IMR-90 (cell line): Measurements from ENCODE around the gene CSTB. TPM values are rescaled to one million over a fixed set of nuclear protein-coding genes. Genes with fewer than 3 reads are reported as not detected.

Experiments used
- ATAC-seq: fragments of 200-7000 bp; cut with Tn5 transposase; 2 replicates; pipeline ENCODE4 v1.9.1; 2020; ENCODE audit warnings: low read depth, mild to moderate bottlenecking, moderate library complexity
- BruUV-seq: library from RNA; stranded (reverse); fragments of 400-500 nt; replicated peaks from 2 replicates; lab custom pipeline; 2021; lab: Mats Ljungman, UMichigan
- CTCF ChIA-PET: fragments of 300-600 bp; formaldehyde crosslinking; extraction: SDS; loops from one replicate; lab custom pipeline; 2021; ENCODE audit warnings: antibody characterized with exemption; lab: Yijun Ruan, JAX
- POLR2A ChIA-PET: fragments of 300-600 bp; sonication (Branson Sonifier 250); formaldehyde crosslinking; loops from one replicate; lab custom pipeline; 2022; ENCODE audit warnings: antibody characterized with exemption; ENCODE audit not compliant: unreplicated experiment; lab: Charles Lee
- DNase-seq: peaks from one replicate; pipeline ENCODE4 v3.0.0; 2013
- H2AFZ ChIP-seq: replicated peaks from 2 replicates; pipeline ENCODE3; 2013; ENCODE audit warnings: low read length, mild to moderate bottlenecking; ENCODE audit not compliant: poor library complexity
- H2AK5ac ChIP-seq: 2 replicates; pipeline ENCODE4 v1.6.1; 2013; ENCODE audit warnings: low read depth, low read length, inconsistent platforms
- H2AK9ac ChIP-seq: replicated peaks from 2 replicates; pipeline ENCODE3; 2013; ENCODE audit warnings: mild to moderate bottlenecking, low read depth, low read length, moderate library complexity; ENCODE audit not compliant: poor library complexity
- H2BK120ac ChIP-seq: 2 replicates; pipeline ENCODE4 v1.6.1; 2013; ENCODE audit warnings: low read depth, low read length, inconsistent platforms
- H2BK15ac ChIP-seq: 3 replicates; pipeline ENCODE4 v1.6.1; 2013; ENCODE audit warnings: low read depth, low read length, inconsistent platforms
- H2BK20ac ChIP-seq: 2 replicates; pipeline ENCODE4 v1.6.1; 2013; ENCODE audit warnings: low read depth, mild to moderate bottlenecking, inconsistent platforms, low read length, moderate library complexity
- H2BK5ac ChIP-seq: 2 replicates; pipeline ENCODE4 v1.6.1; 2013; ENCODE audit warnings: mild to moderate bottlenecking, low read depth, low read length, inconsistent platforms; ENCODE audit not compliant: poor library complexity, severe bottlenecking
- H3K14ac ChIP-seq: replicated peaks from 2 replicates; pipeline ENCODE4 v1.6.1; 2013; ENCODE audit warnings: low read depth, low read length, inconsistent platforms
- H3K18ac ChIP-seq: 2 replicates; pipeline ENCODE4 v1.6.1; 2013; ENCODE audit warnings: low read depth, low read length, control low read depth
- H3K23ac ChIP-seq: 2 replicates; pipeline ENCODE4 v1.6.1; 2013; ENCODE audit warnings: low read depth, low read length, inconsistent platforms
- H3K27ac ChIP-seq: 2 replicates; pipeline ENCODE4 v1.5.1; 2013; ENCODE audit warnings: mild to moderate bottlenecking, control low read depth, low read length; ENCODE audit not compliant: insufficient read depth
- H3K27me3 ChIP-seq: 2 replicates; pipeline ENCODE4 v1.6.1; 2013; ENCODE audit warnings: low read length; ENCODE audit not compliant: control insufficient read depth, insufficient read depth
- H3K36me3 ChIP-seq: 2 replicates; pipeline ENCODE4 v1.6.1; 2013; ENCODE audit warnings: low read length, mixed read lengths; ENCODE audit not compliant: control insufficient read depth, insufficient read depth
- H3K4ac ChIP-seq: 2 replicates; pipeline ENCODE4 v1.6.1; 2013; ENCODE audit warnings: low read depth, low read length, inconsistent platforms
- H3K4me1 ChIP-seq: 2 replicates; pipeline ENCODE4 v1.6.1; 2013; ENCODE audit warnings: low read length, mixed read lengths; ENCODE audit not compliant: control insufficient read depth, insufficient read depth
- H3K4me2 ChIP-seq: 2 replicates; pipeline ENCODE4 v1.6.1; 2013; ENCODE audit warnings: low read depth, mild to moderate bottlenecking, control low read depth, low read length, moderate library complexity
- H3K4me3 ChIP-seq: 2 replicates; pipeline ENCODE4 v1.5.1; 2013; ENCODE audit warnings: low read depth, mild to moderate bottlenecking, control low read depth, low read length, moderate library complexity; ENCODE audit not compliant: insufficient read depth
- H3K56ac ChIP-seq: 2 replicates; pipeline ENCODE4 v1.6.1; 2013; ENCODE audit warnings: low read length, inconsistent platforms; ENCODE audit not compliant: insufficient read depth; ENCODE audit errors: extremely low read depth
- H3K79me1 ChIP-seq, 2 experiments: 2 replicates each; pipeline ENCODE4 v1.6.1; 2013; ENCODE audit warnings: low read length in 2 of 2, inconsistent platforms in 1 of 2, low read depth in 1 of 2
- H3K9ac ChIP-seq: 2 replicates; pipeline ENCODE4 v1.6.1; 2013; ENCODE audit warnings: low read depth, low read length, control low read depth
- H3K9me1 ChIP-seq: 2 replicates; pipeline ENCODE4 v1.6.1; 2013; ENCODE audit warnings: low read length, inconsistent platforms; ENCODE audit not compliant: insufficient read depth
- H3K9me3 ChIP-seq: 2 replicates; pipeline ENCODE4 v1.6.1; 2013; ENCODE audit warnings: low read length; ENCODE audit not compliant: control insufficient read depth, insufficient read depth
- H4K20me1 ChIP-seq: 2 replicates; pipeline ENCODE4 v1.6.1; 2013; ENCODE audit warnings: low read length, inconsistent platforms; ENCODE audit not compliant: insufficient read depth
- H4K5ac ChIP-seq: 2 replicates; pipeline ENCODE4 v1.6.1; 2013; ENCODE audit warnings: mild to moderate bottlenecking, low read depth, low read length, control low read depth
- H4K8ac ChIP-seq, 2 experiments: 2 replicates each; pipeline ENCODE4 v1.6.1; 2013; ENCODE audit warnings: low read depth in 2 of 2, low read length in 2 of 2, control low read depth in 1 of 2, inconsistent platforms in 1 of 2
- H4K91ac ChIP-seq: 2 replicates; pipeline ENCODE4 v1.6.1; 2013; ENCODE audit warnings: low read depth, low read length, inconsistent platforms; ENCODE audit not compliant: insufficient read depth
- MXI1 ChIP-seq: IDR thresholded peaks from 2 replicates; pipeline ENCODE4 v1.6.1; 2012; ENCODE audit warnings: low read depth, mild to moderate bottlenecking, low read length, moderate library complexity, borderline replicate concordance
- WGBS, 2 experiments: methylation state at CpG; one replicate each; pipeline versions ENCODE4 v1.1.5 to v1.1.7; 2013; ENCODE audit warnings: missing lambda C conversion rate in 2 of 2; ENCODE audit not compliant: insufficient read length in 1 of 2; ENCODE audit errors: extremely low coverage in 2 of 2; 5-methylcytosine and 5-hydroxymethylcytosine counted together
- dilution Hi-C: fragments of 300-500 bp; cut with HindIII; formaldehyde crosslinking; loops from one replicate; pipeline ENCODE4 v1.14.3; 2018; ENCODE audit warnings: low sequenced_read_pairs; ENCODE audit not compliant: unreplicated experiment
- in situ Hi-C: fragments of 300-500 bp; cut with MboI; formaldehyde crosslinking; loops from 3 replicates; pipeline ENCODE4 v1.14.3; 2019; ENCODE audit warnings: low sequenced_read_pairs, inconsistent platforms, mixed read lengths
- intact Hi-C: fragments of 100-400 bp; cut with micrococcal nuclease; formaldehyde crosslinking; loops from 2 replicates; pipeline ENCODE4 v1.10.0; 2022
- polyA plus RNA-seq, 3 experiments: library from polyadenylated mRNA; depleted of rRNA; stranded (reverse); fragments of >200 nt; gene quantifications; 2 replicates each; pipeline ENCODE4 v1.2.3, GENCODE V29; 2012; ENCODE audit warnings: low replicate concordance in 1 of 3
- total RNA-seq: library from RNA; depleted of rRNA; stranded (reverse); fragments of >200 nt; gene quantifications from 2 replicates; pipeline ENCODE4 v1.2.3, GENCODE V29; 2012
- TF ChIP-seq, protein P1 (sequence below): fragments of 150-350 bp; IDR thresholded peaks from 2 replicates; pipeline ENCODE4 v1.6.1; 2016; ENCODE audit warnings: low read depth, mild to moderate bottlenecking, low read length, moderate library complexity, borderline replicate concordance

Gene CSTB
- total and polyA plus RNA-seq, 2 of the 4 experiments (the other 2 are of a cell fraction), result 6.1 to 71.7 TPM

DNA sequence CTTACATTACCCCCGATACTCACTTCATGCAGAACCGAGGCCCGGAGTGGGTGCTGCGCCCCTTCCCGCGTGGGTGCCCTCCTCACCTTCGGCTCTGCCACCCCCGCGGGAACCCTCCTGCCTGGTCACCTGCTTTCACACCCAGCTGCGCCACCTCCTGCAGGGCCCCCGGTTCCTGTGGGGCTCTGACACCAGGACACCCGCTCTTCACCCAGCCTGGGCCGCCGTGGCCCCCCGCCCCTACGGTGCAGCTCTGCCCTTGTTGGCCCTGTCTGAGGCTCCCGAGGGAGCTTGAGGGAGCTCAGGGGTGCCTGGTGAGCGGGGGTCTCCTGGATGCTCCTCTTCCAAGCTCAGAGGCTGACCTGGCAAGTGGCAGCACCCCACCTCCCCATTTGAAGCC, 32.3 kb upstream of the CSTB start:
- Histone ChIP-seq H2AK5ac (no peak overlapping the region), H3K4me1 (peaks cover 2% of the 10 kb centered on the region; the same call in 1 of the 2 replicates), H3K4me2 (no peak overlapping the region), H2BK5ac (no peak overlapping the region), H3K9me3 (no peaks in the 10 kb centered on the region), H2BK15ac (no peak overlapping the region), H2AFZ (no peak overlapping the region), H4K91ac (no peak overlapping the region), H4K20me1 (peaks cover 7% of the 10 kb centered on the region), H3K79me1 (no peaks in the 10 kb centered on the region), H2AK9ac (no peak overlapping the region), H4K5ac (no peak overlapping the region), H3K9ac (no peak overlapping the region), H4K8ac (no peak overlapping the region), H3K4ac (no peak overlapping the region), H3K14ac (no peak overlapping the region), H3K56ac (no peak overlapping the region), H3K36me3 (peaks cover 9% of the 10 kb centered on the region), H3K4me3 (no peak overlapping the region), H2BK120ac (no peak overlapping the region), H3K18ac (no peak overlapping the region), H3K9me1 (no peaks in the 10 kb centered on the region), H2BK20ac (no peak overlapping the region), H3K27me3 (no peaks in the 10 kb centered on the region), H3K27ac (no peak overlapping the region), H3K23ac (no peak overlapping the region)
- intact Hi-C loops (no loop called here), dilution Hi-C loops (no loop called here), in situ Hi-C loops (no loop called here)
- POLR2A ChIA-PET, result no interaction called here
- WGBS, 2 experiments, result 80% methylated on average over 7 of the region's 18 CpGs; no CpG with 5 or more reads in 1 of the 2 experiments
- ATAC-seq (no peak), DNase-seq (no peak)
- TF ChIP-seq MXI1, result no peak
- TF ChIP-seq, protein P1, sequence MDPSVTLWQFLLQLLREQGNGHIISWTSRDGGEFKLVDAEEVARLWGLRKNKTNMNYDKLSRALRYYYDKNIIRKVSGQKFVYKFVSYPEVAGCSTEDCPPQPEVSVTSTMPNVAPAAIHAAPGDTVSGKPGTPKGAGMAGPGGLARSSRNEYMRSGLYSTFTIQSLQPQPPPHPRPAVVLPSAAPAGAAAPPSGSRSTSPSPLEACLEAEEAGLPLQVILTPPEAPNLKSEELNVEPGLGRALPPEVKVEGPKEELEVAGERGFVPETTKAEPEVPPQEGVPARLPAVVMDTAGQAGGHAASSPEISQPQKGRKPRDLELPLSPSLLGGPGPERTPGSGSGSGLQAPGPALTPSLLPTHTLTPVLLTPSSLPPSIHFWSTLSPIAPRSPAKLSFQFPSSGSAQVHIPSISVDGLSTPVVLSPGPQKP, result no peak
- CTCF ChIA-PET, result no interaction called here
- BruUV-seq, result no TSS peak
